WTC11 (cell line): ENCODE results near the gene CYP19A1.

Experiments
- EMX1 ChIP-seq: fragments of 250-450 bp; sonication (Bioruptor Pico); IDR thresholded peaks from 2 replicates; pipeline ENCODE4 v1.8.0; 2021; ENCODE audit warnings: mild to moderate bottlenecking
- JUN ChIP-seq: sonication (generic); formaldehyde crosslinking; IDR thresholded peaks from 2 replicates; pipeline ENCODE4 v1.8.0; 2023; ENCODE audit warnings: mild to moderate bottlenecking, missing genetic modification reagents
- SP1 ChIP-seq: sonication (generic); formaldehyde crosslinking; conservative IDR thresholded peaks from 2 replicates; pipeline ENCODE4 v1.8.1; 2022; ENCODE audit warnings: missing genetic modification reagents
- ZNF138 ChIP-seq: sonication (generic); formaldehyde crosslinking; conservative IDR thresholded peaks from 2 replicates; pipeline ENCODE4 v1.8.1; 2022; ENCODE audit warnings: mild to moderate bottlenecking, moderate library complexity, missing genetic modification reagents

DNA sequence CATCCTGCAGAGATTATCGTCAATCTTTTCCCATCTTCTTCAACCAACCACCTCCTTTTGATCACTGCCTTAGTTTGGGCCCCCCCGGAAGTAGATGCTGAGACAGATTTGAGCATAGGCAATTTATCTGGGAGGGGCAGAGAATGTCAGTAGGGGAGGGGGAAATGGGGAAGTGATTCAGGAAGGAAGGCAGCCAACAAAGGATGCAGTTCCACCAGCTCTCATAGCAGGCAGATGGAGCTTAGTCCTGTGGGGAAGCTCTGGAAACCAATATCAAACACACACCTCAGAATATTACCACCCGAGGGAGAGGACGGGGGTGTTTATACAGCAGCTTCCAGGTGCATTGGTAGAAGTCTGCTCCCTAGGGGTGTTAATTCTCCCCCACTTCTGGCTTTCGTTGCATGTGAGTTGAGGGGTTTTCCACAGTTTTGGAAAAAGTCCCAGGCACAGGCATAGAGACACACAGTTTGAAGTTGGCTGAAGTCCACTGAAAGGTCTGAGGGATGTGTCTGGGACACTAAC, 152.2 kb downstream of the CYP19A1 start:
- no peak for TF ChIP-seq ZNF138 (CRISPR knock-in tag)
- no peak for TF ChIP-seq SP1 (CRISPR knock-in tag)
- no peak for TF ChIP-seq JUN
- TF ChIP-seq EMX1 (CRISPR knock-in tag), result no peak
